HG03045 (cell line): ENCODE results near the gene GPER1.
"Not testable (repeated sequence)": the region's sequence is repeated elsewhere in the genome, so short reads cannot be mapped to it uniquely, and the experiment has no call there.

Source experiments
- ATAC-seq: cut with Tn5 transposase; IDR thresholded peaks from one replicate; pipeline ENCODE4 v1.9.1; 2021; ENCODE audit warnings: mild to moderate bottlenecking, moderate library complexity; ENCODE audit not compliant: unreplicated experiment

Gene GPER1

GRCh38 chr7:1068013-1068412 lies 19.9 kb upstream of the GPER1 start:
- no peak for ATAC-seq

DNA sequence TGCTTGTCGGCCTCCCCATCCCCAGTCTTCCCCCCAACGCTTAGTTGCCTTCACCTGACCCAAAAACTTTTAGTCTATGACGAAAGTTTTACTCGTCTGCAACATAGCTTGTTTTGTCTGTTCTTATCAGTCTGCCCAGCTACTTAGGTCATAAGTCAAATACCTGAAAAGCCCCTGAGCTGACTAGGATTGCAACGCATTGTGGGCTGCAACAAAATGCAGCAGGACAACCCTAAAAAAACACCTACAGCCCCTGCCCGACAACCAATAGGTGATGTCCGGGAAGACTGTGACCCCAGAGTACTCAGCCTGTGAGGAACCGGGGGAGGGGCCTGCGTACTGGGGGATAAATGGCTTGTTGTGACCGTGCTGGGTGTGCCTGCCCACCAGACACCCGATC lies 19.3 kb upstream of the GPER1 start:
- no peak for ATAC-seq

GRCh38 chr7:1070544-1071011 lies 17.3 kb upstream of the GPER1 start:
- ATAC-seq: no peak

GRCh38 chr7:1071731-1072254 lies 16.1 kb upstream of the GPER1 start:
- ATAC-seq: no peak

DNA sequence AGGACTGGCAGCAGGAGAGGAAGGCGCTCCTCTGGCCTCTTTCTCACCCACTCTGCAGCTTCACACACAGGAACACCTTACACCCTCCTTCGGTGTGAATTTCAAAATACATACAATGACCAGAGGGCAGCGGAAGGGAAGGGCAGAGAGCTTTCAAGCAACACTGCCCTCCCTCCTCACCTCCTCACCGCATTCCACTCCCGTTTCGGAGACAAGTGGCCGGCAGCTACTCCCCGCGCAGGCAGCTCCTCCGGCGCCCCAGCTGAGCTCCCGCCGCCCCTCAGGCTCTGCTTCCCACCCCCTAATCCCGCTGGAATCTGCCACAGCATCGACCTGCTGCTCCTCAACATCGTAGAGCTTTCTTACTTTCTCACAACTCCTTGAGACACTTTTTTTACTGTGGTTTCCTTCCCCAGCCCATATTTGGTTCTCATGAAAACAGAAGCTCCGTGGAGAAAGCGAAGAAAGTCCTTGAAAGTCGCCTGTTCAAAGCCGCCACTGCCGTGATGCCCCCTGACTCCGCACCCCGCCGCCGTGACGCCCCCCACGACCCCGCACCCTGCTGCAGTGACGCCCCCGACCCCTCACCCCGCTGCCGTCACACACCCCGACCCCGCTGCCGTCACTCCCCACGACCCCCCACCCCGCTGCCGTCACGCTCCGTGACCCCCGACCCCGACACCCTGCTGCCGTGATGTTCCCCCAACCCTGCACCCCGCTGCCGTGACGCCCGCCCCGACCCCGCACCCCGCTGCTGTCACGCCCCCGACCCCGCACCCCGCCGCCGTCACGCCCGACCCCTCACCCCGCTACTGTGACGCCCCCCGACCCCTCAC lies 14.6 kb upstream of the GPER1 start:
- no peak for ATAC-seq

DNA sequence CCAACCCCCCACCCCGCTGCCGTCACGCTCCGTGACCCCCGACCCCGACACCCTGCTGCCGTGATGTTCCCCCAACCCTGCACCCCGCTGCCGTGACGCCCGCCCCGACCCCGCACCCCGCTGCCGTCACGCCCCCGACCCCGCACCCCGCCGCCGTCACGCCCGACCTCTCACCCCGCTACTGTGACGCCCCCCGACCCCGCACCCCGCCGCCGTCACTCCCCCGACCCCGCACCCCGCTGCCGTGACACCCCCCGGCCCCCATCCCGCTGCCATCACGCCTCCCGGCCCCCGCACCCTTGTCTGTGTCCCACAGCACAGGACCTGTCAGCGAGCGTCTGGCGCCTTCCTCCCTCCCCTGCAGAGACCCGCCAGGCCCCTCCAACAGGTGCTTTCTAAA lies 13.9 kb upstream of the GPER1 start:
- ATAC-seq: not testable (repeated sequence)

GRCh38 chr7:1074593-1075431 lies 13.1 kb upstream of the GPER1 start:
- no peak for ATAC-seq

DNA sequence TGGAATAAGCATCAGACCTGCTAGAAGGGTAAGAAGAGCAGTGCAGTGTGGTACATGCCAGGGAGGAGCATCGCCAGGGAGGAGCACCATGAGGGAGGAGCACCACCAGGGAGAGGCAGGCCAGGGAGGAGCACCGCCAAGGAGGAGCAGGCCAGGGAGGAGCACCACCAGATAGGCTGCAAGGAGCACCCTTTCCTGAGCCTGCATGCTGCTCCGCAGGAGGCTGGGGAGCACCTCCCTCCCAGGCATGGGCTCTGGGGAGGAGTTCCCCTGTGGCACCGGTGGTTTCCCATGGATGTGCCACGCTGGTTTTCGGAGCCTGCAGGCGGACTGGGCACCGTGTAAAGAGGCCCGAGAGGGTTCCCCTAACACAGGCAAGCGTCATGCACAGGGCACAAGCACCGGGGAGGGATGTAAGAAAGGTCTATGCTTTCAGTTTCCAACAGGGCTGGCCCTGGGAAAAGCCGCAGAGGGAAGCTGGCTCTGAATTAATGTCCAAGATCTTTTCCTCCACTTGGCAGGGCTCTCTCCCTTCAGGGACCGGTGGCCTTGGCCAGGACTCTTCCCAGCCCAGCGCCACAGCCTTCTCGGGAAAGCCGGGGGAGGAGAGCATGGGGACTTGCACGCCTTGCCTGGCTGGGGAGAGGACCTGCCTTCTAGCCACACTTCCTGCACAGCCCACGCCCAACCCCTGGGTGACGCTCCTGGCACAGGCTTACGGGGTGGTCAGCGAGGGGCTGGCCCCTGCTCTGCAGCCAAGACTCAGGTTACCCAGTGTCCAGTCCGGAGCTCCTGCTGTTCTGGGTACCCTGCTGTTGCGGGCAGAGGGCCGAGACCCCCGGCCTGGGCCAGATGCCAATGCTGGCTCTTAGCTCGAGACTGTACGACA lies 11.5 kb upstream of the GPER1 start:
- no peak for ATAC-seq

GRCh38 chr7:1078519-1078918 lies 9.4 kb upstream of the GPER1 start:
- no peak for ATAC-seq

DNA sequence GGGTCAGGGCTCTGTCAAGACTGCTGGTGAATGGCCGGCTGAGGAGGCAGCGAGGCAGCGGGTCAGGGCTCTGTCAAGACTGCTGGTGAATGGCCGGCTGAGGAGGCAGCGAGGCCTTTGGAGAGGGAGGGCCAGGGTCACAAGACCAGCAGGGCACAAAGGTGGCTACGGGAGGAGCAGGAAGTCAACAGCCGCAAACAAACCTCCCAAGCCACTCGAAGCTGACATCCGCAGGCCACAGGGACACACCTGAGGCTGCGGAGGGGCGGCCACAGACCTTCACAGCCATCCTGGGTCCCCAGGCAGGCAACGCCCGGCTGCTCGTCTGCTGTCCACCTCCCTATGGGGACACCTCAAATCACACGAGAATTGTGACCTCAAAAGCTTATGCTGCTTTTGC lies 8.9 kb upstream of the GPER1 start:
- no peak for ATAC-seq

DNA sequence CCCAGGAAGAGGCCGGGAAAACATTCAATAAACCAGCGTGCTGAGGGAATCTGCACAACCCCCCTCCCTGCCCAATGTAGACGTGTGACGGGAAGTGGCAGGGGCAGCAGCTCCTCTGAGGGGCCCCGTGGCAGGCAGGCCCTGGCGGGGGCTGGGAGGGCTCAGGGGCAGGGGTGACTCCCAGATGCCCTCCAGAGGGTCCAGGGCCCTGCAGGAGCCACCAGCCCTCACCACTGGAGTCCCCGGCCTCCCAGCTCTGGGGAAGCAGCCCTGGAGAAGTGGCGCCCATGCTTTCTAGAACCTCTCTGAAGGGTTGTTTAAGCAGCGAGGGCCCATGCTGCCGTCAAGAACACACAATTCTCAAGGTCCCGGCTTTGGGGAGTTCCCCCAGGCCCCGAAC lies 8.4 kb upstream of the GPER1 start:
- no peak for ATAC-seq

DNA sequence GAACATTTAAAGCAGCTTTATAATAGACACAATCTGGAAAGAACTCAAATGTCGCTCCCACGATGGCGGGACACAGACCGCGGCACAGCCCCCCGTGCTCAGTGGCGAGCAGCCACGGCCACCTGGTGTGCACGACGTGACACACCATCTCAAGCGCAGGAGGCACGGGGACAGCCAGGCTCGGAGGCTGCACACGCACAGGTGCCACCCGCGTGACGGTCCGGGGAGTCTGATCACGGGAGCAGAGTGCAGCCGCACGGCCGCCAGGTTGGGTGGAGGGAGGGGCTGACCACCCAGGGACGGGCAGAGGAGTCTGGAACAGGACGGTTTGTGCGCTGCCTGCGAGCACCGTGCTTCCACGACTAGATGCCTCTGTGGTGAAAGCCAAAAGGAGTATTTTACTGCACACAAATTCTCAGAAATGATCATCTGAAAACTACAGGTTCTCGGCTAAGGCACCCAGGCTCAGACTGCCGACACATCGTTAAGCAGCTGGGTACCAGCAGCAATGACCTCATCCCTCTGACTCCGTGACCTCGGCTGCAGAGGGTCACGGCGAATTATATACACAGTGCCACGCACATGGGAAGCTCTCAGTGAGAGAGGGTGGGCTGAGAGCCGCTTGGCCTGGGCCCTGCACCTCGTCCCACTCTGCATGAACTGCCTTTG lies 7.5 kb upstream of the GPER1 start:
- ATAC-seq: no peak

- no peak for ATAC-seq
Measured at GRCh38 chr7:1080921-1081255, 7.0 kb upstream of the GPER1 start.

DNA sequence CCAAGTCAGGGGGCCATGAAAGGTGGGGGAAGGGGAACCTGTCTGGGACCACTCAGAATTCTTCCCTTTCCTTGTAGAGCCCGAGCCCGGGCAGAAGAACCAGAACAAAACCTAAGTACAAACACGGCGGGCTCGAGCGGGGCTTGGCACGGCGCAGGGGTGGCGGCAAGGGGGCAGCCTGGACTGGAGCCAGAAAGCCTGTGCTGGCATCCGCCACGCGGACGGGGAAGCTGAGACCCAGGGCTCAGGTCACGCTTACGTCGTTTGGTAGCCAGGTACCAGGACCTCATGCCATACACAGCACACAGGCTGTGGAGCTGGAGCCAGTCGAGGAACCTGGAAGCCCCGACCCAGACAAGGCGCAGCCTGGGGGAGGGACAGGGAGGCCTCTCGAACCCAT lies 6.6 kb upstream of the GPER1 start:
- ATAC-seq: no peak

- ATAC-seq: no peak
Measured at GRCh38 chr7:1081931-1082401, 5.9 kb upstream of the GPER1 start.

DNA sequence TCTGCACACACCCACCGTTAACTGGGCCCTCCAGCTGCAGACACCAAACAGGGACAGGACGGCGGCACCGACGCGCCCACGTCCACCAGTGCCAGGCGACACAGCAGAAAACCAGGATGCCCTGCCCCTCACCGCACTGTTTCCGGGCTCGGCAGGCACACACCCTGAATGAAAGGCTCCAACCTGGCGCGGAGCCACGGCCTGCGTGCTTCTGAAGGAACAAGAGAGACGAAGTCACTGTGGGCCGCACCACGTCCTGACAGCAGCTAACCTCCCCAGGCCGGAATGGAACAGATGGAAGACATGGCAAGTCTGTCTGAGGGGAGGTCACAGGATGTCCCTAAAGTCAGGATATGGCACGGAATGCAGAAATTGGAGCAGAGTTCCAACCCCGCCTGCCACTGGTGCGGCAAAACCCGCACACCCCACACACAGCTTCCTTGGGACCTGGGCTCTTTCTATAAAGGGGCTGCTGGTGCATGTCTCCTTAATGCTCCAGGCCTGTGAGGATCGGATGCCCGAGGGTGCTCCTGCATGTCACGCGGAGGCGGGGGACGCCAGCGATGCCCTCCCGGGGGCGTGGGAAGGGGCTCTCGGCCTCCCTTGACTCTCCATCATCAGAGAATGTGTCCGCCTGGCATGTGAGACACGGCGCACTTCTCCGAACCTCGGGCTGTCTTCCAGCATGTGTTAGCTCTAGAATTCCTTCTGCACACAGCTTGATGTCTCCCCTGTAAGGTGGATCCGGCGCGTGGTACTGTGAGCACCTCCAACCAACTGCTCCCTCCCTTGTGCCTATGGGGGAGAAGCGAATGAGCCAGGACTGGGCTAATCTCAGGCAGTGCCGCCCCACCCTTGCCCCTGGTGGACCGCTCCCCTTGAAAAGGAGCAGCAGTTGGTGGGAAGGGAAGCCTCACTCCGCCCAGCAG lies 3.9 kb upstream of the GPER1 start:
- no peak for ATAC-seq

DNA sequence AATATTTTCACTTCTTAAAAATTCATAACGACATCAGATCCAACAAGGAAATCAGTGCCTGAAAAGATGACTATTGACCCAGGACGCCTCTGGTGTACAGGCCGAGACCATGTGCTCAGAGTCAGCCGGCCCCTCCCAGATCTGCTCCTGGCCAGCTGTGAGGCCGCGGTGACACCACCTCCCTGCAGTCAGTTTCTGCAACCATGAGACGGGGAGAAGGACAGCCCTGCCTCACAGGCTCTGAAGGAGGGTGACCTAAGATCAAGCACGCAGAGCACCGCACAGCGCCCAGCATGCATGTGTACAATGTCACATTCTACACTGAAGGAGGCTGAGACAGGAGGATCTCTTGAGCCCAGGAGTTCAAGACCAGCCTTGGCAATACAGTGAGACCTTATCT lies 2.6 kb upstream of the GPER1 start:
- ATAC-seq: no peak

DNA sequence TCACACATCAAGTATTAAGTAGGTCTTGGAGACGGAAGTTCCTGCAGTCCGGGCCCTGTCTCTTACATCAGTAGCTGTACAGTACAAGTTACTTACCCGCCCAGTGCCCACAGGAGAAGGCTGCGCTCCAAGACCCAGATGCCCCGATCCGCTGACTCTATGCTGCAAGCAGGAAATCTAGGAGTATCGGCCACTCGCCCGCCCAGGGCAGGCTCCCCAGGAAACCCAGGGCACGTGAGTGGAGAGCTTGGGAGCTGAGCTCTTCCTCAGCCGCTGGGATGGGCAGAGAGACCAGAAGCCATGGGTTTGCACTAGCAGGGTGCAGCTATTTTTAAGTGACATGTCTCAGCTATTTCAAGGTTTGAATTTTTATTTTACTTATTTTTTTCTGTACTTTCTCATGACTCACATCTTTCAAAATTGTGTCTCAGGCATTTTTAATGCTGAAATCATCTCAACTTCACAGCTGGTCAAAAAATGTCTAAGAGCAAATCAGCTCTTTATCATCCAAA lies 1.9 kb upstream of the GPER1 start:
- no peak for ATAC-seq
